ENCODE results near the gene DDX6. TPM values are rescaled to one million over a fixed set of nuclear protein-coding genes. Genes with fewer than 3 reads are reported as not detected.
"Not testable (repeated sequence)": the region's sequence is repeated elsewhere in the genome, so short reads cannot be mapped to it uniquely, and the experiment has no call there.

DDX6 gene
- total RNA-seq, 4 donors from 2014 or later, result 88.1 to 130 (median 91.2) TPM

- 81% methylated on average over 5 of the region's 5 CpGs for WGBS
- H3K4me1 ChIP-seq, result peaks cover 11% of the 10 kb centered on the region
- DNase-seq (ENCODE audit: low spot score in 2 of 2), result no peak
- no peak overlapping the region for H3K4me3 ChIP-seq
- TF ChIP-seq CTCF (IDR thresholded peaks at IDR 0.05) (no peak), POLR2A (IDR thresholded peaks at IDR 0.05) (no peak), POLR2AphosphoS5 (IDR thresholded peaks at IDR 0.05) (no peak), EP300 (IDR thresholded peaks at IDR 0.05) (no peak)
- H3K27ac ChIP-seq, result no peak overlapping the region
- no peaks in the 10 kb centered on the region for H3K9me3 ChIP-seq
- peaks cover 82% of the 10 kb centered on the region for H3K36me3 ChIP-seq
- H3K27me3 ChIP-seq, result no peaks in the 10 kb centered on the region
Observed at GRCh38 chr11:118778898-118779297, 12.1 kb downstream of the DDX6 start.

GRCh38 chr11:118774032-118774431 lies 16.9 kb downstream of the DDX6 start:
- H3K27ac ChIP-seq, result no peak overlapping the region
- peaks cover 55% of the 10 kb centered on the region for H3K36me3 ChIP-seq
- H3K4me3 ChIP-seq, result no peak overlapping the region
- no peaks in the 10 kb centered on the region for H3K27me3 ChIP-seq
- TF ChIP-seq EP300 (IDR thresholded peaks at IDR 0.05) (no peak), CTCF (IDR thresholded peaks at IDR 0.05) (no peak), POLR2A (IDR thresholded peaks at IDR 0.05) (no peak), POLR2AphosphoS5 (IDR thresholded peaks at IDR 0.05) (no peak)
- DNase-seq (ENCODE audit: low spot score in 2 of 2), result no peak
- H3K9me3 ChIP-seq, result no peaks in the 10 kb centered on the region
- 69% methylated on average over 4 of the region's 4 CpGs for WGBS
- peaks cover 42% of the 10 kb centered on the region for H3K4me1 ChIP-seq

- WGBS, result 54% methylated on average over 4 of the region's 4 CpGs
- Histone ChIP-seq H3K4me3 (no peak overlapping the region), H3K36me3 (peaks cover 49% of the 10 kb centered on the region), H3K4me1 (peaks cover 57% of the 10 kb centered on the region), H3K27me3 (no peaks in the 10 kb centered on the region), H3K9me3 (no peaks in the 10 kb centered on the region), H3K27ac (no peak overlapping the region)
- DNase-seq (ENCODE audit: low spot score in 2 of 2), result no peak
- TF ChIP-seq POLR2A (IDR thresholded peaks at IDR 0.05) (no peak), CTCF (IDR thresholded peaks at IDR 0.05) (no peak), EP300 (IDR thresholded peaks at IDR 0.05) (no peak), POLR2AphosphoS5 (IDR thresholded peaks at IDR 0.05) (no peak)
Observed at GRCh38 chr11:118771547-118772288, 19.2 kb downstream of the DDX6 start.

GRCh38 chr11:118768690-118769089 lies 22.3 kb downstream of the DDX6 start:
- H3K27ac ChIP-seq, result no peak overlapping the region
- H3K4me1 ChIP-seq, result peaks cover 57% of the 10 kb centered on the region
- TF ChIP-seq POLR2AphosphoS5 (IDR thresholded peaks at IDR 0.05), result no peak
- no peak for TF ChIP-seq CTCF (IDR thresholded peaks at IDR 0.05)
- TF ChIP-seq POLR2A (IDR thresholded peaks at IDR 0.05), result no peak
- no peak for TF ChIP-seq EP300 (IDR thresholded peaks at IDR 0.05)
- DNase-seq (ENCODE audit: low spot score in 2 of 2), result no peak
- H3K4me3 ChIP-seq, result no peak overlapping the region
- peaks cover 52% of the 10 kb centered on the region for H3K36me3 ChIP-seq
- 68% methylated on average over 3 of the region's 3 CpGs for WGBS
- no peaks in the 10 kb centered on the region for H3K9me3 ChIP-seq
- no peaks in the 10 kb centered on the region for H3K27me3 ChIP-seq

GRCh38 chr11:118766035-118766434 lies 24.9 kb downstream of the DDX6 start:
- 95% methylated on average over 4 of the region's 4 CpGs for WGBS
- Histone ChIP-seq H3K4me3 (no peak overlapping the region), H3K27ac (no peak overlapping the region), H3K27me3 (no peaks in the 10 kb centered on the region), H3K4me1 (peaks cover 32% of the 10 kb centered on the region), H3K36me3 (peaks cover 69% of the 10 kb centered on the region), H3K9me3 (no peaks in the 10 kb centered on the region)
- TF ChIP-seq CTCF (IDR thresholded peaks at IDR 0.05) (no peak), POLR2AphosphoS5 (IDR thresholded peaks at IDR 0.05) (no peak), POLR2A (IDR thresholded peaks at IDR 0.05) (no peak), EP300 (IDR thresholded peaks at IDR 0.05) (no peak)
- DNase-seq (ENCODE audit: low spot score in 2 of 2), result no peak

GRCh38 chr11:118765095-118765691 lies 25.8 kb downstream of the DDX6 start:
- not testable (repeated sequence) for H3K9me3 ChIP-seq; H3K27me3 ChIP-seq; DNase-seq (ENCODE audit: low spot score in 2 of 2); H3K27ac ChIP-seq; H3K4me3 ChIP-seq
- H3K36me3 ChIP-seq, result peaks cover 77% of the 10 kb centered on the region
- WGBS, result 80% methylated on average over 5 of the region's 6 CpGs
- H3K4me1 ChIP-seq, result peaks cover 24% of the 10 kb centered on the region
